ENCODE data around the gene COX8C. TPM values are rescaled to one million over a fixed set of nuclear protein-coding genes. Genes with fewer than 3 reads are reported as not detected.

Gene COX8C
- total RNA-seq, 2 donors from 2014 or later, result not detected

GRCh38 chr14:93308686-93309345, 38.2 kb upstream of the COX8C start:
- no peak overlapping the region for H3K27ac ChIP-seq
- no peak overlapping the region for H3K4me3 ChIP-seq
- H3K4me1 ChIP-seq, result peaks cover 12% of the 10 kb centered on the region
- WGBS, 2 donors, result 66 to 76% methylated on average over 2 of the region's 2 CpGs
- intact Hi-C loops (cut with DNase I), result no loop called here
- no peak for TF ChIP-seq POLR2A (IDR thresholded peaks at IDR 0.05)
- TF ChIP-seq CTCF (IDR thresholded peaks at IDR 0.05), result no peak
- no peaks in the 10 kb centered on the region for H3K36me3 ChIP-seq (replicated peaks in 1 of 2; ENCODE audit: insufficient read depth in 1 of 2, low read depth in 2 of 2)
- DNase-seq, result no peak
- no peaks in the 10 kb centered on the region for H3K27me3 ChIP-seq
- no peak for ATAC-seq
- no peaks in the 10 kb centered on the region for H3K9me3 ChIP-seq

- Histone ChIP-seq H3K9me3 (no peaks in the 10 kb centered on the region), H3K4me1 (peaks cover 10% of the 10 kb centered on the region), H3K27ac (no peak overlapping the region), H3K4me3 (no peak overlapping the region), H3K36me3 (replicated peaks in 1 of 2; ENCODE audit: insufficient read depth in 1 of 2, low read depth in 2 of 2) (no peaks in the 10 kb centered on the region), H3K27me3 (no peaks in the 10 kb centered on the region)
- ATAC-seq (no peak), DNase-seq (no peak)
- intact Hi-C loops (cut with DNase I), result no loop called here
- WGBS, 2 donors, result 68 to 74% methylated on average over 2 of the region's 2 CpGs
- TF ChIP-seq CTCF (IDR thresholded peaks at IDR 0.05) (no peak), POLR2A (IDR thresholded peaks at IDR 0.05) (no peak)
Measured at GRCh38 chr14:93309427-93309966, 37.5 kb upstream of the COX8C start.

DNA sequence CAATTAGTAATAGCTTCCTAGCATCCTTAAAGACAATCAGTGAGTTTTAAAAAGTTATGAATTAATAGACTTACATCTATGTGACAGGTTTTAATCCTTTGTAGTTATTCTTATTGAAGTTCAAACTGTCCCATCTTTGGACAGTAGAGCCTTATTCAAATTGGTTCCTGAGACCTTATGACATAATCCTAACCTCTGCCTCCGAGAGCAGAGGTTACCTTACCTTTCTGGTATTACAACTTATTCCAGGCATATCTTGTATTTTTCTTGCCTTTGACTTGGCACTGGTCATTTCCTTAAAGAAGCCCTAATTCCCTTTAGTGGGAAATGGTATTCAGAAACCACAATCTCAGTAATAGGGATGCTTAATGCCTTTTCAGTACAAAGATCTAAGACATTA, 35.9 kb upstream of the COX8C start:
- no peaks in the 10 kb centered on the region for H3K9me3 ChIP-seq
- no peak overlapping the region for H3K4me3 ChIP-seq
- ATAC-seq (no peak), DNase-seq (no peak)
- intact Hi-C loops (cut with DNase I), result no loop called here
- peaks cover 10% of the 10 kb centered on the region for H3K4me1 ChIP-seq
- TF ChIP-seq CTCF (IDR thresholded peaks at IDR 0.05) (no peak), POLR2A (IDR thresholded peaks at IDR 0.05) (no peak)
- no peak overlapping the region for H3K27ac ChIP-seq
- 33 to 38% methylated on average over 1 of the region's 1 CpG for WGBS, 2 donors
- no peaks in the 10 kb centered on the region for H3K36me3 ChIP-seq (replicated peaks in 1 of 2; ENCODE audit: insufficient read depth in 1 of 2, low read depth in 2 of 2)
- H3K27me3 ChIP-seq, result no peaks in the 10 kb centered on the region

GRCh38 chr14:93315575-93315974, 31.4 kb upstream of the COX8C start:
- H3K27ac ChIP-seq, result no peak overlapping the region
- H3K9me3 ChIP-seq, result no peaks in the 10 kb centered on the region
- H3K36me3 ChIP-seq (replicated peaks in 1 of 2; ENCODE audit: insufficient read depth in 1 of 2, low read depth in 2 of 2), result no peaks in the 10 kb centered on the region
- intact Hi-C loops (cut with DNase I), result no loop called here
- H3K4me1 ChIP-seq, result peaks cover 10% of the 10 kb centered on the region
- H3K4me3 ChIP-seq, result no peak overlapping the region
- TF ChIP-seq CTCF (IDR thresholded peaks at IDR 0.05) (no peak), POLR2A (IDR thresholded peaks at IDR 0.05) (no peak)
- H3K27me3 ChIP-seq, result no peaks in the 10 kb centered on the region
- DNase-seq, result no peak
- no peak for ATAC-seq

GRCh38 chr14:93316716-93317115, 30.3 kb upstream of the COX8C start:
- ATAC-seq, result no peak
- Histone ChIP-seq H3K27ac (no peak overlapping the region), H3K4me1 (peaks cover 15% of the 10 kb centered on the region), H3K27me3 (no peaks in the 10 kb centered on the region), H3K4me3 (no peak overlapping the region), H3K9me3 (no peaks in the 10 kb centered on the region), H3K36me3 (replicated peaks in 1 of 2; ENCODE audit: insufficient read depth in 1 of 2, low read depth in 2 of 2) (no peaks in the 10 kb centered on the region)
- intact Hi-C loops (cut with DNase I), result no loop called here
- TF ChIP-seq POLR2A (IDR thresholded peaks at IDR 0.05) (no peak), CTCF (IDR thresholded peaks at IDR 0.05) (no peak)
- 70 to 73% methylated on average over 4 of the region's 4 CpGs for WGBS, 2 donors
- no peak for DNase-seq
